Measurements from ENCODE around the gene ELOVL5. TPM values are rescaled to one million over a fixed set of nuclear protein-coding genes. Genes with fewer than 3 reads are reported as not detected.
"Not testable (repeated sequence)": the region's sequence is repeated elsewhere in the genome, so short reads cannot be mapped to it uniquely, and the experiment has no call there.

The ELOVL5 gene
- total RNA-seq, 1 experiment from 2014 or later = 82.7 TPM

- Histone ChIP-seq H4K20me1 (ENCODE audit: insufficient read depth, low read depth, low read length) (peaks cover 76% of the 10 kb centered on the region), H2AFZ (ENCODE audit: low read length) (no peak overlapping the region), H3K9me2 (replicated peaks; ENCODE audit: insufficient read depth, low read length) (no peaks in the 10 kb centered on the region), H3K4me3 (ENCODE audit: low read length) (no peak overlapping the region), H3K36me3 (ENCODE audit: insufficient read depth, low read length) (no peaks in the 10 kb centered on the region), H3K79me2 (ENCODE audit: low read length) (peaks cover 100% of the 10 kb centered on the region), H3K4me1 (ENCODE audit: low read length) (peaks cover 70% of the 10 kb centered on the region), H3K27me3 (ENCODE audit: low read length) (no peaks in the 10 kb centered on the region), H3K9me3 (ENCODE audit: low read length) (no peaks in the 10 kb centered on the region), H3K4me2 (ENCODE audit: low read depth, low read length, poor library complexity, severe bottlenecking) (no peak overlapping the region), H3K27ac (ENCODE audit: low read length) (no peak overlapping the region), H3K9ac (ENCODE audit: low read length) (no peak overlapping the region)
- no peak for DNase-seq
Observed at GRCh38 chr6:53311586-53311935, 37.2 kb downstream of the ELOVL5 start.

DNA sequence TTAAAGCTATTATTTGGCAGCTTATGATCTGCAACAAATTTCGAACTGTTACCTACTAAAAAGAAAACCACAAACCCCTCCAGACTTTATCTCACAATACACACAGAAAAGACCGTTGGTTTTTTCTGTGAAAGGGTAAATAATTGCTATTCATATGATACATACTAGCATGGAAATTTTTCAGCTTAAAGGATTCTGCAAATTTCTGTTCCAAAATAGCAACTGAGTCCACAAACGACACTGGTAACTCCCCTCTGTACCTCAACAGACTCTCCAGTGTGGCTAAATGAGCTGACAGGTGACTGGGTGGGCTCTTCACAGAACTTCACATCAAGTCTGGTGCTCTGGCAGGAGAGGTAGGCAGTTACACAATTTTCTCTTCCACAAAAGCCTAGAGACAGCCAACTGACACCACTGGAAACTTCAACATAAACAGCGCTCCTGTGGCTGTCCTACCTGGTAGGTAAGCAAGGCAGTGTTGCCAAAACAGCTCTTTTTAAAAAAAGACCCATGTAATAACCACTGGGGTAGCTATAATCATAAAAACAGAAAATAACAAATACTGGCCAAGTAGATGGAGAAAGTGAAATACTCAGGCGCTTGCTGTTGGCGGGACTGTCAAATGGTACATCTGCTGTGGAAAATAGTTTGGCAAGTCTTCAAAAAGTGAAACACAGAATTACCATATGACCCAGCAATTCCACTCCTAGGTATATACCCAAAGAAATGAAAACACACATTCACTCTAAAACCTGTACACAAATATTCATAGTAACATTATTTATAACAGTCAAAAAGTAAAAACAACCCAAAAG is 37.8 kb downstream of the ELOVL5 start:
- no peak for DNase-seq
- no peak overlapping the region for H2AFZ ChIP-seq (ENCODE audit: low read length)
- H3K9me3 ChIP-seq (ENCODE audit: low read length) = no peaks in the 10 kb centered on the region
- no peak overlapping the region; the same call in 1 of the 2 replicates for H3K9ac ChIP-seq (ENCODE audit: low read length)
- H3K36me3 ChIP-seq (ENCODE audit: insufficient read depth, low read length) = no peaks in the 10 kb centered on the region
- peak overlapping the region; percentile 8 for H3K4me2 ChIP-seq (ENCODE audit: low read depth, low read length, poor library complexity, severe bottlenecking)
- no peaks in the 10 kb centered on the region for H3K27me3 ChIP-seq (ENCODE audit: low read length)
- peaks cover 66% of the 10 kb centered on the region for H3K4me1 ChIP-seq (ENCODE audit: low read length)
- H4K20me1 ChIP-seq (ENCODE audit: insufficient read depth, low read depth, low read length) = peaks cover 73% of the 10 kb centered on the region
- H3K9me2 ChIP-seq (replicated peaks; ENCODE audit: insufficient read depth, low read length) = no peaks in the 10 kb centered on the region
- peak overlapping the region; percentile 69 for H3K27ac ChIP-seq (ENCODE audit: low read length)
- no peak overlapping the region for H3K4me3 ChIP-seq (ENCODE audit: low read length)
- peaks cover 98% of the 10 kb centered on the region for H3K79me2 ChIP-seq (ENCODE audit: low read length)

GRCh38 chr6:53309901-53310300 is 38.8 kb downstream of the ELOVL5 start:
- peak overlapping the region; percentile 8 for H3K4me2 ChIP-seq (ENCODE audit: low read depth, low read length, poor library complexity, severe bottlenecking)

GRCh38 chr6:53309059-53309900 is 39.5 kb downstream of the ELOVL5 start:
- no peaks in the 10 kb centered on the region for H3K9me3 ChIP-seq (ENCODE audit: low read length)
- peak overlapping the region; percentile 69 for H3K27ac ChIP-seq (ENCODE audit: low read length)
- H3K79me2 ChIP-seq (ENCODE audit: low read length) = peaks cover 81% of the 10 kb centered on the region
- H3K36me3 ChIP-seq (ENCODE audit: insufficient read depth, low read length) = no peaks in the 10 kb centered on the region
- H3K9me2 ChIP-seq (replicated peaks; ENCODE audit: insufficient read depth, low read length) = no peaks in the 10 kb centered on the region
- no peak overlapping the region for H2AFZ ChIP-seq (ENCODE audit: low read length)
- H4K20me1 ChIP-seq (ENCODE audit: insufficient read depth, low read depth, low read length) = peaks cover 58% of the 10 kb centered on the region
- no peak overlapping the region for H3K4me2 ChIP-seq (ENCODE audit: low read depth, low read length, poor library complexity, severe bottlenecking)
- H3K27me3 ChIP-seq (ENCODE audit: low read length) = no peaks in the 10 kb centered on the region
- H3K9ac ChIP-seq (ENCODE audit: low read length) = 0 out of 2 replicates have a peak overlapping the region, but pooled peaks have one; percentile 9
- no peak overlapping the region for H3K4me3 ChIP-seq (ENCODE audit: low read length)
- peak; percentile 49 for DNase-seq
- peaks cover 66% of the 10 kb centered on the region for H3K4me1 ChIP-seq (ENCODE audit: low read length)

More at GRCh38 chr6:53309901-53310300, 38.8 kb downstream of the ELOVL5 start:
- no peak for DNase-seq
- no peak overlapping the region for H2AFZ ChIP-seq (ENCODE audit: low read length)
- no peak overlapping the region for H3K4me3 ChIP-seq (ENCODE audit: low read length)
- H3K27ac ChIP-seq (ENCODE audit: low read length) = peak overlapping the region; percentile 69
- H3K27me3 ChIP-seq (ENCODE audit: low read length) = no peaks in the 10 kb centered on the region
- H3K9me2 ChIP-seq (replicated peaks; ENCODE audit: insufficient read depth, low read length) = no peaks in the 10 kb centered on the region
- no peak overlapping the region; the same call in 1 of the 2 replicates for H3K9ac ChIP-seq (ENCODE audit: low read length)
- no peaks in the 10 kb centered on the region for H3K36me3 ChIP-seq (ENCODE audit: insufficient read depth, low read length)
- peaks cover 87% of the 10 kb centered on the region for H3K79me2 ChIP-seq (ENCODE audit: low read length)
- H4K20me1 ChIP-seq (ENCODE audit: insufficient read depth, low read depth, low read length) = peaks cover 62% of the 10 kb centered on the region
- H3K9me3 ChIP-seq (ENCODE audit: low read length) = no peaks in the 10 kb centered on the region
- H3K4me1 ChIP-seq (ENCODE audit: low read length) = peaks cover 66% of the 10 kb centered on the region

- Histone ChIP-seq H3K4me1 (ENCODE audit: low read length) (peaks cover 73% of the 10 kb centered on the region), H4K20me1 (ENCODE audit: insufficient read depth, low read depth, low read length) (peaks cover 50% of the 10 kb centered on the region), H3K9ac (ENCODE audit: low read length) (no peak overlapping the region), H3K79me2 (ENCODE audit: low read length) (peaks cover 79% of the 10 kb centered on the region), H3K4me2 (ENCODE audit: low read depth, low read length, poor library complexity, severe bottlenecking) (no peak overlapping the region), H3K27me3 (ENCODE audit: low read length) (no peaks in the 10 kb centered on the region), H3K4me3 (ENCODE audit: low read length) (no peak overlapping the region), H3K27ac (ENCODE audit: low read length) (peak overlapping the region; percentile 10; the same call in 1 of the 2 replicates), H3K9me3 (ENCODE audit: low read length) (no peaks in the 10 kb centered on the region), H2AFZ (ENCODE audit: low read length) (no peak overlapping the region), H3K36me3 (ENCODE audit: insufficient read depth, low read length) (no peaks in the 10 kb centered on the region), H3K9me2 (replicated peaks; ENCODE audit: insufficient read depth, low read length) (no peaks in the 10 kb centered on the region)
- DNase-seq = no peak
Observed at GRCh38 chr6:53306819-53307347, 41.9 kb downstream of the ELOVL5 start.

DNA sequence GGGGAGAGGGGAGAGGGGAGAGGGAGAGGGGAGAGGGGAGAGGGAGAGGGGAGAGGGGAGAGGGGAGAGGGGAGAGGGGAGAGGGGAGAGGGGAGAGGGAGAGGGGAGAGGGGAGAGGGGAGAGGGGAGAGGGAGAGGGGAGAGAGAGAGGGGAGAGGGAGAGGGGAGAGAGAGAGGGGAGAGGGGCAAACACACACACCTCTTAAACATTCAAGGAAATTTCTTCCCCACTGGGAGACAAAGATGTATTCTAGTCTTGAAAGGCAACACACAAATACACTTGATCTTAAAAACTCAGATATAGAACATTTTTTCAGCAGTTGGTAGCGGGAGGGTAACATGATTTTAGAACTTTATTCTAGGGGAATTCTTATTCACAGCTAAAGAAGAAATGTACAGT is 42.5 kb downstream of the ELOVL5 start:
- peaks cover 79% of the 10 kb centered on the region for H3K79me2 ChIP-seq (ENCODE audit: low read length)

DNA sequence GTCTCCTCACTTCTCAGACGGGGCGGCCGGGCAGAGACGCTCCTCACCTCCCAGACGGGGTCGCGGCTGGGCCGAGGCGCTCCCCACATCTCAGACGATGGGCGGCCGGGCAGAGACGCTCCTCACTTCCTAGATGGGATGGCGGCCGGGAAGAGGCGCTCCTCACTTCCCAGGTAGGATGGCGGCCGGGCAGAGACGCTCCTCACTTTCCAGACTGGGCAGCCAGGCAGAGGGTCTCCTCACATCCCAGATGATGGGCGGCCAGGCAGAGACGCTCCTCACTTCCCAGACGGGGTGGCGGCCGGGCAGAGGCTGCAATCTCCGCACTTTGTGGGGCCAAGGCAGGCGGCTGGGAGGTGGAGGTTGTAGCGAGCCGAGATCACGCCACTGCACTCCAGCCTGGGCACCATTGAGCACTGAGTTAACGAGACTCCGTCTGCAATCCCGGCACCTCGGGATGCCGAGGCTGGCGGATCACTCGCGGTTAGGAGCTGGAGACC is 43.2 kb downstream of the ELOVL5 start:
- H3K4me3 ChIP-seq (ENCODE audit: low read length); H3K9me2 ChIP-seq (replicated peaks; ENCODE audit: insufficient read depth, low read length); H2AFZ ChIP-seq (ENCODE audit: low read length); H3K4me2 ChIP-seq (ENCODE audit: low read depth, low read length, poor library complexity, severe bottlenecking); H3K9ac ChIP-seq (ENCODE audit: low read length); H3K27ac ChIP-seq (ENCODE audit: low read length); H3K27me3 ChIP-seq (ENCODE audit: low read length); DNase-seq; H3K36me3 ChIP-seq (ENCODE audit: insufficient read depth, low read length); H3K9me3 ChIP-seq (ENCODE audit: low read length): not testable (repeated sequence)
- H3K79me2 ChIP-seq (ENCODE audit: low read length) = peaks cover 79% of the 10 kb centered on the region
- H3K4me1 ChIP-seq (ENCODE audit: low read length) = peaks cover 66% of the 10 kb centered on the region
- peaks cover 50% of the 10 kb centered on the region for H4K20me1 ChIP-seq (ENCODE audit: insufficient read depth, low read depth, low read length)

More for the DNA sequence above, 42.5 kb downstream of the ELOVL5 start:
- H3K9me2 ChIP-seq (replicated peaks; ENCODE audit: insufficient read depth, low read length); H3K36me3 ChIP-seq (ENCODE audit: insufficient read depth, low read length); H2AFZ ChIP-seq (ENCODE audit: low read length); H3K9ac ChIP-seq (ENCODE audit: low read length); DNase-seq; H3K27me3 ChIP-seq (ENCODE audit: low read length); H3K9me3 ChIP-seq (ENCODE audit: low read length); H3K4me2 ChIP-seq (ENCODE audit: low read depth, low read length, poor library complexity, severe bottlenecking); H3K4me3 ChIP-seq (ENCODE audit: low read length): not testable (repeated sequence)
- peaks cover 70% of the 10 kb centered on the region for H3K4me1 ChIP-seq (ENCODE audit: low read length)
- H3K27ac ChIP-seq (ENCODE audit: low read length) = peak overlapping the region; percentile 10; the same call in 1 of the 2 replicates
- H4K20me1 ChIP-seq (ENCODE audit: insufficient read depth, low read depth, low read length) = peaks cover 52% of the 10 kb centered on the region

DNA sequence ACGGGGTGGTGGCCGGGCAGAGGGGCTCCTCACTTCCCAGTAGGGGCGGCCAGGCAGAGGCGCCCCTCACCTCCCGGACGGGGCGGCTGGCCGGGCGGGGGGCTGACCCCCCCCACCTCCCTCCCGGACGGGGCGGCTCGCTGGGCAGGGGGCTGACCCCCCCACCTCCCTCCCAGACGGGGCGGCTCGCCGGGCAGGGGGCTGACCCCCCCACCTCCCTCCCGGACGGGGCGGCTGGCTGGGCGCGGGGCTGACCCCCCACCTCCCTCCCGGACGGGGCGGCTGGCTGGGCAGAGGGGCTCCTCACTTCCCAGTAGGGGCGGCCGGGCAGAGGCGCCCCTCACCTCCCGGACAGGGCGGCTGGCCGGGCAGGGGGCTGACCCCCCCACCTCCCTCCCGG is 43.8 kb downstream of the ELOVL5 start:
- Histone ChIP-seq H3K79me2 (ENCODE audit: low read length) (peaks cover 79% of the 10 kb centered on the region), H4K20me1 (ENCODE audit: insufficient read depth, low read depth, low read length) (peaks cover 48% of the 10 kb centered on the region), H3K4me1 (ENCODE audit: low read length) (peaks cover 60% of the 10 kb centered on the region)
- not testable (repeated sequence) for H3K27me3 ChIP-seq (ENCODE audit: low read length); H3K4me2 ChIP-seq (ENCODE audit: low read depth, low read length, poor library complexity, severe bottlenecking); H2AFZ ChIP-seq (ENCODE audit: low read length); H3K9ac ChIP-seq (ENCODE audit: low read length); H3K27ac ChIP-seq (ENCODE audit: low read length); H3K36me3 ChIP-seq (ENCODE audit: insufficient read depth, low read length); H3K9me3 ChIP-seq (ENCODE audit: low read length); H3K9me2 ChIP-seq (replicated peaks; ENCODE audit: insufficient read depth, low read length); H3K4me3 ChIP-seq (ENCODE audit: low read length); DNase-seq
